Calu3 (cell line): ENCODE data around the gene ZNF493. TPM values are rescaled to one million over a fixed set of nuclear protein-coding genes. Genes with fewer than 3 reads are reported as not detected.

Experiments
- BruUV-seq: library from RNA; stranded (reverse); fragments of 400-500 nt; replicated peaks from 2 replicates; lab custom pipeline; 2021; lab: Mats Ljungman, UMichigan
- CTCF ChIA-PET: fragments of 300-600 bp; sonication (Branson Sonifier 250); formaldehyde crosslinking; loops from one replicate; lab custom pipeline; 2022; ENCODE audit warnings: antibody characterized with exemption; lab: Charles Lee
- DNase-seq: peaks from one replicate; pipeline ENCODE4 v3.0.0; 2022
- H3K27ac Mint-ChIP-seq: one replicate; pipeline ENCODE4 v1.8.0; 2022; ENCODE audit warnings: mixed read lengths; ENCODE audit not compliant: unreplicated experiment
- H3K27me3 Mint-ChIP-seq: one replicate; pipeline ENCODE4 v1.8.0; 2022; ENCODE audit warnings: mixed read lengths; ENCODE audit not compliant: unreplicated experiment
- H3K36me3 Mint-ChIP-seq: one replicate; pipeline ENCODE4 v1.8.0; 2022; ENCODE audit warnings: mild to moderate bottlenecking, moderate library complexity, mixed read lengths; ENCODE audit not compliant: insufficient read depth, unreplicated experiment
- H3K4me1 Mint-ChIP-seq: one replicate; pipeline ENCODE4 v1.8.0; 2022; ENCODE audit warnings: mild to moderate bottlenecking, low read depth, mixed read lengths; ENCODE audit not compliant: unreplicated experiment
- H3K4me3 Mint-ChIP-seq: one replicate; pipeline ENCODE4 v1.8.0; 2022; ENCODE audit warnings: mild to moderate bottlenecking, low read depth, moderate library complexity, mixed read lengths; ENCODE audit not compliant: unreplicated experiment
- H3K9me3 Mint-ChIP-seq: one replicate; pipeline ENCODE4 v1.8.0; 2022; ENCODE audit warnings: low read depth, mixed read lengths; ENCODE audit not compliant: unreplicated experiment
- CTCF ChIP-seq: fragments of 200-600 bp; IDR thresholded peaks from one replicate; pipeline ENCODE4 v1.8.0; 2022; ENCODE audit warnings: antibody characterized with exemption; ENCODE audit not compliant: unreplicated experiment
- intact Hi-C: fragments of 100-400 bp; cut with micrococcal nuclease; formaldehyde crosslinking; loops from one replicate; pipeline ENCODE4 v1.10.0; 2022; ENCODE audit not compliant: unreplicated experiment
- total RNA-seq: library from RNA; stranded (reverse); gene quantifications from 2 replicates; pipeline ENCODE4 v1.2.3, GENCODE V29; 2022

Gene ZNF493
- total RNA-seq, 1 experiment from 2014 or later, result 9.4 TPM

GRCh38 chr19:21410166-21410565 lies 13.2 kb downstream of the ZNF493 start:
- CTCF ChIA-PET, result no interaction called here
- no peak for TF ChIP-seq CTCF
- intact Hi-C loops, result no loop called here
- no TSS peak for BruUV-seq
- H3K4me1 Mint-ChIP-seq, result no peaks in the 10 kb centered on the region
- peaks cover 3% of the 10 kb centered on the region for H3K9me3 Mint-ChIP-seq
- no peaks in the 10 kb centered on the region for H3K27me3 Mint-ChIP-seq
- no peak for DNase-seq
- H3K36me3 Mint-ChIP-seq, result no peaks in the 10 kb centered on the region
- H3K27ac Mint-ChIP-seq, result no peak overlapping the region
- H3K4me3 Mint-ChIP-seq, result no peak overlapping the region

DNA sequence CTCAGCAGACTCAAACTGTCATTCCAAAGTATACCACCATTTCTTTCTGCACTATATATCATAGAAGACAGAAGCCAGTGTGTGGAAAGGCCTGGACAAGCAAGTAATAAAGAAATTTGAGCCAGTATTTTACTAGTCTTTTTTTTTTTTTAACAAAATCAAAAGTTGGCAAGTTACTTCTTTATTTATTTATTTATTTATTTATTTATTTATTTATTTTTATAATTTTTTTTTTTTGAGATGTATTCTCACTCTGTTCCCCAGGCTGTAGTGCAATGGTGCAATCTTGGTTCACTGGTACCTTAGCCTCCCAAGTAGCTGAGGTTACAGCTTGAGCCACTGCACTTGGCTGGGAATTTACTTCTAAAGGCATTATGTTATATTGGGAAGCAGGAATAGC lies 25.3 kb downstream of the ZNF493 start:
- no peak for DNase-seq
- no peak for TF ChIP-seq CTCF
- CTCF ChIA-PET, result no interaction called here
- H3K36me3 Mint-ChIP-seq, result no peaks in the 10 kb centered on the region
- intact Hi-C loops, result no loop called here
- H3K27me3 Mint-ChIP-seq, result no peaks in the 10 kb centered on the region
- H3K4me3 Mint-ChIP-seq, result no peak overlapping the region
- no TSS peak for BruUV-seq
- peaks cover 7% of the 10 kb centered on the region for H3K9me3 Mint-ChIP-seq
- no peak overlapping the region for H3K27ac Mint-ChIP-seq
- no peaks in the 10 kb centered on the region for H3K4me1 Mint-ChIP-seq

GRCh38 chr19:21423057-21424041 lies 26.4 kb downstream of the ZNF493 start:
- intact Hi-C loops, result no loop called here
- DNase-seq, result no peak
- Mint-ChIP-seq H3K4me1 (no peaks in the 10 kb centered on the region), H3K27ac (no peak overlapping the region), H3K9me3 (peaks cover 3% of the 10 kb centered on the region), H3K27me3 (no peaks in the 10 kb centered on the region), H3K4me3 (no peak overlapping the region), H3K36me3 (no peaks in the 10 kb centered on the region)
- CTCF ChIA-PET, result no interaction called here
- BruUV-seq, result no TSS peak
- no peak for TF ChIP-seq CTCF

GRCh38 chr19:21430675-21431074 lies 33.7 kb downstream of the ZNF493 start:
- intact Hi-C loops, result no loop called here
- no peak for TF ChIP-seq CTCF
- no peaks in the 10 kb centered on the region for H3K27me3 Mint-ChIP-seq
- H3K4me3 Mint-ChIP-seq, result no peak overlapping the region
- no peaks in the 10 kb centered on the region for H3K4me1 Mint-ChIP-seq
- no TSS peak for BruUV-seq
- H3K9me3 Mint-ChIP-seq, result peaks cover 2% of the 10 kb centered on the region
- no peaks in the 10 kb centered on the region for H3K36me3 Mint-ChIP-seq
- CTCF ChIA-PET, result no interaction called here
- H3K27ac Mint-ChIP-seq, result no peak overlapping the region
- no peak for DNase-seq
